HEK293T (cell line): ENCODE data around the gene SYNE2.

Experiments used
- CTCF ChIA-PET: fragments of 350-600 bp; formaldehyde crosslinking; extraction: SDS; loops from one replicate; lab custom pipeline; 2021; ENCODE audit warnings: antibody characterized with exemption, inconsistent platforms; lab: Yijun Ruan, JAX
- POLR2A ChIA-PET: fragments of 350-600 bp; formaldehyde crosslinking; extraction: SDS; loops from one replicate; lab custom pipeline; 2020; ENCODE audit warnings: antibody characterized with exemption, inconsistent platforms; lab: Yijun Ruan, JAX
- DNase-seq: peaks from one replicate; pipeline ENCODE4 v3.0.0; 2012; ENCODE audit warnings: mixed read lengths; ENCODE audit errors: extremely low spot score
- ARNT ChIP-seq: fragments of 450-650 bp; IDR thresholded peaks from 2 replicates; pipeline ENCODE4 v1.6.1; 2017; ENCODE audit warnings: mild to moderate bottlenecking
- BHLHE40 ChIP-seq: fragments of 450-650 bp; IDR thresholded peaks from 2 replicates; pipeline ENCODE4 v1.6.1; 2016; ENCODE audit warnings: mild to moderate bottlenecking, moderate library complexity, borderline replicate concordance
- CTBP1 ChIP-seq: fragments of 450-650 bp; IDR thresholded peaks from 2 replicates; pipeline ENCODE4 v1.6.1; 2016; ENCODE audit warnings: borderline replicate concordance
- ELF4 ChIP-seq: fragments of 450-650 bp; IDR thresholded peaks from 2 replicates; pipeline ENCODE4 v1.6.1; 2017; ENCODE audit warnings: antibody characterized with exemption
- FOXA1 ChIP-seq: fragments of 450-650 bp; IDR thresholded peaks from 2 replicates; pipeline ENCODE4 v1.6.1; 2016; ENCODE audit warnings: mild to moderate bottlenecking
- FOXK2 ChIP-seq: fragments of 450-650 bp; IDR thresholded peaks from 2 replicates; pipeline ENCODE4 v1.6.1; 2016; ENCODE audit warnings: mild to moderate bottlenecking
- FOXM1 ChIP-seq: fragments of 450-650 bp; IDR thresholded peaks from 2 replicates; pipeline ENCODE4 v1.6.1; 2017; ENCODE audit warnings: mild to moderate bottlenecking, borderline replicate concordance
- HDGF ChIP-seq: fragments of 450-650 bp; IDR thresholded peaks from 2 replicates; pipeline ENCODE4 v1.6.1; 2017; ENCODE audit warnings: antibody characterized with exemption, borderline replicate concordance
- L3MBTL2 ChIP-seq: fragments of 450-650 bp; conservative IDR thresholded peaks from 2 replicates; pipeline ENCODE4 v1.6.1; 2016; ENCODE audit warnings: mild to moderate bottlenecking
- LEF1 ChIP-seq: fragments of 450-650 bp; IDR thresholded peaks from 2 replicates; pipeline ENCODE4 v1.6.1; 2017; ENCODE audit warnings: mild to moderate bottlenecking, borderline replicate concordance
- NFRKB ChIP-seq: fragments of 450-650 bp; IDR thresholded peaks from 2 replicates; pipeline ENCODE4 v1.6.1; 2016; ENCODE audit warnings: mild to moderate bottlenecking, moderate library complexity
- PKNOX1 ChIP-seq: fragments of 450-650 bp; IDR thresholded peaks from 2 replicates; pipeline ENCODE4 v1.6.1; 2016
- SP1 ChIP-seq: fragments of 450-650 bp; IDR thresholded peaks from 2 replicates; pipeline ENCODE4 v1.6.1; 2017
- SUZ12 ChIP-seq: fragments of 450-650 bp; IDR thresholded peaks from 2 replicates; pipeline ENCODE4 v1.6.1; 2016; ENCODE audit warnings: mild to moderate bottlenecking
- TARDBP ChIP-seq: fragments of 450-650 bp; IDR thresholded peaks from 2 replicates; pipeline ENCODE4 v1.6.1; 2016
- ZNF384 ChIP-seq: fragments of 450-650 bp; IDR thresholded peaks from 2 replicates; pipeline ENCODE4 v1.6.1; 2016

Gene SYNE2

GRCh38 chr14:64212666-64213065 is 359.9 kb downstream of the SYNE2 start:
- no peak for DNase-seq
- no peak for TF ChIP-seq FOXA1
- no peak for TF ChIP-seq SUZ12
- no peak for TF ChIP-seq TARDBP
- POLR2A ChIA-PET, result no interaction called here
- CTCF ChIA-PET, result interaction anchor here (0.6 to 0.7 kb wide), 2 partner anchors 85 to 360 kb away, joined by 3 read pairs; partner anchors contain the start of gene SYNE2

DNA sequence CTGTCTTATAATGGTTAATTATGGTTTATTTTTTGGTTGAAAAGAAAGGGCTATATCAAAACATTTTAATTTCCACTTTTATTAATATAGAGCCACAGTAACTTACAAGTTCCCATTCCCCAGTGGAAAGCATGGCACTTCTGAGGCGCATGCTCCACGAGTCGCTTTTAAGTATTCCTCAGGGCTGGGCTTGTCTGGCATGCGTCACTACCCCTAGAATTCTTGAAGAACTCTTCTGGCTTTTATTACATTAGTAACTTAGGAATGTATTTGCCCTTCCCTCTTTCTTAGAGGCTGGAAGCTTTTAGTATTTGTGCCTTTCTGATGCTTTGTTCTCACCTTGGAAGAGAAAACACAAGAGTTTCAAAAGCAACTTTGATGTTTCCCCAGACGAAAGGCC is 360.3 kb downstream of the SYNE2 start:
- POLR2A ChIA-PET, result no interaction called here
- no peak for DNase-seq
- TF ChIP-seq SUZ12, result no peak
- no peak for TF ChIP-seq L3MBTL2
- TF ChIP-seq TARDBP, result no peak
- CTCF ChIA-PET, result interaction anchor here (0.6 to 0.7 kb wide), 2 partner anchors 86 to 361 kb away, joined by 3 read pairs; partner anchors contain the start of gene SYNE2

- ChIA-PET POLR2A (interaction anchor here (0.6 kb wide), 1 partner anchor 490 kb away, joined by 3 read pairs; the partner anchor contains the start of gene PLEKHG3), CTCF (no interaction called here)
- TF ChIP-seq ELF4, result no peak
- no peak for TF ChIP-seq L3MBTL2
- TF ChIP-seq SP1, result no peak
- no peak for TF ChIP-seq LEF1
- TF ChIP-seq CTBP1, result no peak
- TF ChIP-seq FOXK2, result no peak
- TF ChIP-seq HDGF, result no peak
- TF ChIP-seq PKNOX1, result no peak
- TF ChIP-seq FOXM1, result no peak
- no peak for TF ChIP-seq FOXA1
- TF ChIP-seq SUZ12, result no peak
- DNase-seq, result no peak
Measured at GRCh38 chr14:64213853-64214570, 361.2 kb downstream of the SYNE2 start.

DNA sequence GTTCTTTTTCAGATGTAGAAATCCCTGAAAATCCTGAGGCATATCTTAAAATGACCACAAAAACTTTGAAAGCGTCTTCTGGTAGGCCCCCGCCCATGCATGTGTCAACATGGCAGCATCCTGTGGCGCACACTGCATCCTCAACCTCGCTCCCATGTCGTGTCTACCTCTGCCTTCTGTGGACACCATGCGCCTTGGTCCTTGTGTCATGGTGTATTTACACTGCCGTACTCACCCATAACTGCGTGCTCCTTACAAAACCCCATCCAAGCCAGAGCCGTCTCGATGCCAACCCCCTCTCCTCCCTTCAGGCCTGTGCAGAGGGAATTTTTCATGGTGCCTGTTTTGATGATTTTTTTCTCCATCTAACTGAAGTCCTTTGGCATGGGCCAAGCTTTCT is 362.5 kb downstream of the SYNE2 start:
- no peak for TF ChIP-seq FOXM1
- TF ChIP-seq PKNOX1, result no peak
- no peak for TF ChIP-seq ZNF384
- ChIA-PET CTCF (no interaction called here), POLR2A (no interaction called here)
- no peak for DNase-seq

DNA sequence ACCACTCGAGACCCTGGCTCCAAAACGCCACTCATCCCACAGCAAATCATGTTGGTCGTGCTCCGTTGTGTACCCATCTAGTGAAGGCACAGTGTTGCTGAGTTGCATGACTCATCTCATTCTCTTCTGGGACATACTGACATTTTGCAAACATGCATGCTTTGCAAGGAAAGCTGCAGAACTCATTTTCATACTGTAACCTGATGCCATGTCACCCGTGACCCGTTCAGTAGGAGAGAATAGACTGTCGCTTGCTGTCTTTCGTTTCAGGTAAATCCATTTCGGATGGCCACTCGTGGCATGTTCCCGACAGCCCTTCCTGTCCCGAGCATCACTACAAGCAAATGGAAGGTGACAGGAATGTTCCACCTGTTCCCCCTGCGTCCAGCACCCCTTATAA is 363.2 kb downstream of the SYNE2 start:
- DNase-seq, result no peak
- POLR2A ChIA-PET, result no interaction called here
- TF ChIP-seq ELF4, result no peak
- TF ChIP-seq FOXM1, result no peak
- no peak for TF ChIP-seq ZNF384
- no peak for TF ChIP-seq HDGF
- no peak for TF ChIP-seq NFRKB
- no peak for TF ChIP-seq BHLHE40
- TF ChIP-seq SP1, result no peak
- no peak for TF ChIP-seq PKNOX1
- TF ChIP-seq CTBP1, result no peak
- no peak for TF ChIP-seq ARNT
- CTCF ChIA-PET, result no interaction called here

DNA sequence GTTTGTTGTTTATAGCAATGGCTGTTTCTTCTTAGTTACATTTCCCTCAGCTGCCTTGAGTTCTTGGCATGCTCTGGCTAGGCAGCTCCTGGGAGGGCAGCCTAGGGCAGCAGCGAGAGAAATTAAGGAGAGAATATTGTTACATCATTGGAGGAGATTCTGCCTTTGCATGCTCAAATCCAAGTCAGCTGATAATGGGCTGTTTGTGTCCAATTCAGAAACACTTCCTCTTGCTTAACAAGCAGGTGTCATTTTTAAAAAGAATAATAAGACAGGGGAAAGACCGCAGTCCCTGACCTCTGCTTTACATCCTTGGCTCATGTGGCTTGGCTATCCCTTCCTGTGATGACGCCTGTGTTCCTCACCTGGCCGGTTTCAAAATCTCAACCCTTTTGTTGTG is 364.5 kb downstream of the SYNE2 start:
- TF ChIP-seq HDGF (no peak), BHLHE40 (no peak), NFRKB (no peak), L3MBTL2 (no peak), PKNOX1 (no peak)
- no peak for DNase-seq
- ChIA-PET CTCF (no interaction called here), POLR2A (no interaction called here)

DNA sequence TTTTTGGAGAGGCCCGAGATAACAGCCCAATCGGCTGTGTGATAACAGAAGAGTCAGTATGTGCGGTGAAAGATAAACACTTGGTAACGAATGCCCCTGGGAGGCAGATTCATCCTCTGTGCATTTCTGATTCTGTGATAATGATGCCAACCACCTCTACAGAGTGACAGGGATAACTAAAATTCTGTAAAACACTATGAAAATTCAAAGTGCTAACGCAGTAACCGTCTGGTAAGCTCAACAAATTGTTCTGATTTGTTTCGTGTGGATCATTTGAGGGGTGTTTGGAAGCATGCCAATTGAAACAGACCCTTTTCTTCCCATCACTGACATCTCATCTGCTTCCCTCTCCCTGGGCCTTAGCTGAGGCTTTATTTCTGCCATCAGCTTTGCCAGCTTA is 365.0 kb downstream of the SYNE2 start:
- no peak for TF ChIP-seq TARDBP
- ChIA-PET POLR2A (no interaction called here), CTCF (no interaction called here)
- no peak for DNase-seq
